A549 (cell line): Measurements from ENCODE around the gene SIGLEC9.

Experiments used
- FOSL2 ChIP-seq, 2 experiments: fragments of 450-650 bp in 1 of 2; fragments of >200 bp in 1 of 2; sonication (Bioruptor Twin) in 1 of 2; formaldehyde crosslinking; IDR thresholded peaks; 2 replicates each; pipeline versions ENCODE4 v1.5.0 to v1.6.1; 2016 to 2020; ENCODE audit warnings: mild to moderate bottlenecking in 1 of 2, moderate library complexity in 1 of 2
- GATA3 ChIP-seq: IDR thresholded peaks from 2 replicates; pipeline ENCODE4 v1.6.1; 2012; ENCODE audit warnings: borderline replicate concordance
- MYC ChIP-seq: IDR thresholded peaks from 2 replicates; pipeline ENCODE4 v1.6.1; 2012; ENCODE audit warnings: mild to moderate bottlenecking, inconsistent platforms, low read length, improper control_type of control experiment, borderline replicate concordance
- POLR2A ChIP-seq: IDR thresholded peaks from 2 replicates; pipeline ENCODE4 v1.6.1; 2012; ENCODE audit warnings: mild to moderate bottlenecking, low read length
- ZC3H11A ChIP-seq: fragments of 450-650 bp; IDR thresholded peaks from 2 replicates; pipeline ENCODE4 v1.6.1; 2014; ENCODE audit warnings: antibody characterized with exemption, mild to moderate bottlenecking
- TF ChIP-seq, protein P1 (sequence below): fragments of 450-650 bp; IDR thresholded peaks from 2 replicates; pipeline ENCODE4 v1.6.1; 2014; ENCODE audit warnings: antibody characterized with exemption
- TF ChIP-seq, protein P2 (sequence below): fragments of >200 bp; sonication (Bioruptor Twin); formaldehyde crosslinking; IDR thresholded peaks from 3 replicates; pipeline ENCODE4 v1.5.1; 2016
- TF ChIP-seq, protein P3 (sequence below): fragments of 150-350 bp; IDR thresholded peaks from 2 replicates; pipeline ENCODE4 v1.6.1; 2014; ENCODE audit warnings: low read depth, mild to moderate bottlenecking, low read length
- TF ChIP-seq, protein P4 (sequence below): IDR thresholded peaks from 2 replicates; pipeline ENCODE4 v1.6.1; 2012

DNA sequence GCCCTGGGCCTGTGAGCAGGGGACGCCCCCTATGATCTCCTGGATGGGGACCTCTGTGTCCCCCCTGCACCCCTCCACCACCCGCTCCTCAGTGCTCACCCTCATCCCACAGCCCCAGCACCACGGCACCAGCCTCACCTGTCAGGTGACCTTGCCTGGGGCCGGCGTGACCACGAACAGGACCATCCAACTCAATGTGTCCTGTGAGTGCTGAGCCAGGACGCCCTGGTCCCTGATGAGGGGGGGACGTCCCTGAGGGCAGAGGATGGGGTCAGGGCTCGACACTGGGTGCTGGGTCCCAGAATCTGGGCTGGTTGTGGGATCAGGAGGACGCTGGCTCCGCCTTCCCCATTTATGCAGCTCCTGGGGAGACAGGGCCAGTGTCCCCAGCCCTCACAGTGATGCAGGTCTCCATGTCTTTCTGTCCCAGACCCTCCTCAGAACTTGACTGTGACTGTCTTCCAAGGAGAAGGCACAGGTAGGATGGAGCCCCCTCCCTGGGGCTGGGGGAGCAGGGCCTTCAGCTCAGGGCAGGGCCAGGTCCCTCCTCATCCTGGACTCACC lies 19.9 kb downstream of the SIGLEC9 start:
- TF ChIP-seq, protein P1, sequence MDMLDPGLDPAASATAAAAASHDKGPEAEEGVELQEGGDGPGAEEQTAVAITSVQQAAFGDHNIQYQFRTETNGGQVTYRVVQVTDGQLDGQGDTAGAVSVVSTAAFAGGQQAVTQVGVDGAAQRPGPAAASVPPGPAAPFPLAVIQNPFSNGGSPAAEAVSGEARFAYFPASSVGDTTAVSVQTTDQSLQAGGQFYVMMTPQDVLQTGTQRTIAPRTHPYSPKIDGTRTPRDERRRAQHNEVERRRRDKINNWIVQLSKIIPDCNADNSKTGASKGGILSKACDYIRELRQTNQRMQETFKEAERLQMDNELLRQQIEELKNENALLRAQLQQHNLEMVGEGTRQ, result no peak
- TF ChIP-seq POLR2A, result no peak
- TF ChIP-seq, protein P2, sequence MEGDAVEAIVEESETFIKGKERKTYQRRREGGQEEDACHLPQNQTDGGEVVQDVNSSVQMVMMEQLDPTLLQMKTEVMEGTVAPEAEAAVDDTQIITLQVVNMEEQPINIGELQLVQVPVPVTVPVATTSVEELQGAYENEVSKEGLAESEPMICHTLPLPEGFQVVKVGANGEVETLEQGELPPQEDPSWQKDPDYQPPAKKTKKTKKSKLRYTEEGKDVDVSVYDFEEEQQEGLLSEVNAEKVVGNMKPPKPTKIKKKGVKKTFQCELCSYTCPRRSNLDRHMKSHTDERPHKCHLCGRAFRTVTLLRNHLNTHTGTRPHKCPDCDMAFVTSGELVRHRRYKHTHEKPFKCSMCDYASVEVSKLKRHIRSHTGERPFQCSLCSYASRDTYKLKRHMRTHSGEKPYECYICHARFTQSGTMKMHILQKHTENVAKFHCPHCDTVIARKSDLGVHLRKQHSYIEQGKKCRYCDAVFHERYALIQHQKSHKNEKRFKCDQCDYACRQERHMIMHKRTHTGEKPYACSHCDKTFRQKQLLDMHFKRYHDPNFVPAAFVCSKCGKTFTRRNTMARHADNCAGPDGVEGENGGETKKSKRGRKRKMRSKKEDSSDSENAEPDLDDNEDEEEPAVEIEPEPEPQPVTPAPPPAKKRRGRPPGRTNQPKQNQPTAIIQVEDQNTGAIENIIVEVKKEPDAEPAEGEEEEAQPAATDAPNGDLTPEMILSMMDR, result no peak
- no peak for TF ChIP-seq GATA3
- no peak for TF ChIP-seq ZC3H11A
- TF ChIP-seq, protein P3, sequence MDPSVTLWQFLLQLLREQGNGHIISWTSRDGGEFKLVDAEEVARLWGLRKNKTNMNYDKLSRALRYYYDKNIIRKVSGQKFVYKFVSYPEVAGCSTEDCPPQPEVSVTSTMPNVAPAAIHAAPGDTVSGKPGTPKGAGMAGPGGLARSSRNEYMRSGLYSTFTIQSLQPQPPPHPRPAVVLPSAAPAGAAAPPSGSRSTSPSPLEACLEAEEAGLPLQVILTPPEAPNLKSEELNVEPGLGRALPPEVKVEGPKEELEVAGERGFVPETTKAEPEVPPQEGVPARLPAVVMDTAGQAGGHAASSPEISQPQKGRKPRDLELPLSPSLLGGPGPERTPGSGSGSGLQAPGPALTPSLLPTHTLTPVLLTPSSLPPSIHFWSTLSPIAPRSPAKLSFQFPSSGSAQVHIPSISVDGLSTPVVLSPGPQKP, result no peak
- TF ChIP-seq MYC, result no peak
- TF ChIP-seq FOSL2 (IDR thresholded peaks at IDR 0.05), result no peak
- TF ChIP-seq FOSL2 (CRISPR knock-in tag; IDR thresholded peaks at IDR 0.05), result no peak
- TF ChIP-seq, protein P4, sequence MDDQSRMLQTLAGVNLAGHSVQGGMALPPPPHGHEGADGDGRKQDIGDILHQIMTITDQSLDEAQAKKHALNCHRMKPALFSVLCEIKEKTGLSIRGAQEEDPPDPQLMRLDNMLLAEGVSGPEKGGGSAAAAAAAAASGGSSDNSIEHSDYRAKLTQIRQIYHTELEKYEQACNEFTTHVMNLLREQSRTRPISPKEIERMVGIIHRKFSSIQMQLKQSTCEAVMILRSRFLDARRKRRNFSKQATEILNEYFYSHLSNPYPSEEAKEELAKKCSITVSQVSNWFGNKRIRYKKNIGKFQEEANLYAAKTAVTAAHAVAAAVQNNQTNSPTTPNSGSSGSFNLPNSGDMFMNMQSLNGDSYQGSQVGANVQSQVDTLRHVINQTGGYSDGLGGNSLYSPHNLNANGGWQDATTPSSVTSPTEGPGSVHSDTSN, result no peak
